ENCODE results near the gene MRPS27. TPM values are rescaled to one million over a fixed set of nuclear protein-coding genes. Genes with fewer than 3 reads are reported as not detected.

The MRPS27 gene
- total and polyA plus RNA-seq, 2 of the 13 experiments (the other 11 are each of a cell fraction or from before 2014, with no cell fraction given) = 71.8 to 115 TPM

DNA sequence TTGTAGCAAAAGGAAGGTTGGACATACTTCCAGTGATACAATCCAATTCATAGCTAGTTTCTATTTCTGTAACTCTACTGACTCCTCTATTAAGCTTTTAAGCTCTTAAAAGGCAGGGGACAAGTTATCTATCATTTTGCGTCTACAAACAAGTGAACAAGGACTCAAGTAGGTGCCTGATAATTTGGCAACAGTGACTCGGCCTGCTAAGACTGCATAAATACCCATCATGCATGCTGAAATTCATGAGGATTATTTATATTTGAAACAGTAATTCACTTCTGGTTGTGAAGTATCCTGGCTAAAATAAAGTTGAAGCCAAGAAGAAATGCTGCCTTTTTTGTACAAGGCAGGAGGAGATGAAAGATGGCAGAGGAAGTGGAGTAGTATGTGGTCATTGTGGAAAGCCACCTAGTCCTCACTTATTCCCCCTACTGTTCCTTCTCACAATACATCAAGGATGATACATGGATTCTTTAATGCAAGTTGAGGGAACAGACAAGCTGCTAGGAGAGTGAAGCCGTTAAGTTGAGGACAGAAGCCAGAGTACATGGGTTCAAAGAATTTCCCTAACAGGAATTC, 74.0 kb downstream of the MRPS27 start:
- Histone ChIP-seq H2AFZ (ENCODE audit: low read length) (no peak overlapping the region), H3K9ac (ENCODE audit: insufficient read depth, low read depth, low read length) (no peak overlapping the region), H3K9me3 (ENCODE audit: low read length) (no peaks in the 10 kb centered on the region), H4K20me1 (ENCODE audit: insufficient read depth, low read length) (peaks cover 4% of the 10 kb centered on the region; the same call in 1 of the 2 replicates), H3K27ac (ENCODE audit: extremely low read length, insufficient read depth, low read length) (no peak overlapping the region), H3K4me1 (ENCODE audit: insufficient read depth, low read length) (peaks cover 75% of the 10 kb centered on the region), H3K79me2 (ENCODE audit: insufficient read depth, low read length) (peaks cover 15% of the 10 kb centered on the region), H3K4me3 (replicated peaks in 1 of 3; ENCODE audit: insufficient read depth in 1 of 3, low read depth in 2 of 3, low read length in 3 of 3) (no peak overlapping the region), H3K36me3 (replicated peaks in 1 of 2; ENCODE audit: control insufficient read depth in 1 of 2, insufficient read depth in 2 of 2, low read length in 2 of 2) (no peaks in the 10 kb centered on the region), H3K27me3 (ENCODE audit: control insufficient read depth in 1 of 2, insufficient read depth in 2 of 2, low read length in 2 of 2) (no peaks in the 10 kb centered on the region), H3K4me2 (ENCODE audit: low read depth, low read length) (no peak overlapping the region)
- no TSS peak for BruUV-seq (replicated peaks)
- ATAC-seq (no peak), DNase-seq (ENCODE audit: low spot score) (no peak), FAIRE-seq (peak; percentile 42)
- in situ Hi-C loops (cut with HindIII; ENCODE audit: extremely low pct_ligation_motif_present, low pct_unique_long_range_greater_than_20kb) = no loop called here
- TF ChIP-seq, protein P1, sequence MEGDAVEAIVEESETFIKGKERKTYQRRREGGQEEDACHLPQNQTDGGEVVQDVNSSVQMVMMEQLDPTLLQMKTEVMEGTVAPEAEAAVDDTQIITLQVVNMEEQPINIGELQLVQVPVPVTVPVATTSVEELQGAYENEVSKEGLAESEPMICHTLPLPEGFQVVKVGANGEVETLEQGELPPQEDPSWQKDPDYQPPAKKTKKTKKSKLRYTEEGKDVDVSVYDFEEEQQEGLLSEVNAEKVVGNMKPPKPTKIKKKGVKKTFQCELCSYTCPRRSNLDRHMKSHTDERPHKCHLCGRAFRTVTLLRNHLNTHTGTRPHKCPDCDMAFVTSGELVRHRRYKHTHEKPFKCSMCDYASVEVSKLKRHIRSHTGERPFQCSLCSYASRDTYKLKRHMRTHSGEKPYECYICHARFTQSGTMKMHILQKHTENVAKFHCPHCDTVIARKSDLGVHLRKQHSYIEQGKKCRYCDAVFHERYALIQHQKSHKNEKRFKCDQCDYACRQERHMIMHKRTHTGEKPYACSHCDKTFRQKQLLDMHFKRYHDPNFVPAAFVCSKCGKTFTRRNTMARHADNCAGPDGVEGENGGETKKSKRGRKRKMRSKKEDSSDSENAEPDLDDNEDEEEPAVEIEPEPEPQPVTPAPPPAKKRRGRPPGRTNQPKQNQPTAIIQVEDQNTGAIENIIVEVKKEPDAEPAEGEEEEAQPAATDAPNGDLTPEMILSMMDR (CRISPR knock-in tag; IDR thresholded peaks at IDR 0.05) = peak; percentile 47
- TF ChIP-seq NFE2 (CRISPR knock-in tag; IDR thresholded peaks at IDR 0.05) = no peak
- TF ChIP-seq, protein P2, sequence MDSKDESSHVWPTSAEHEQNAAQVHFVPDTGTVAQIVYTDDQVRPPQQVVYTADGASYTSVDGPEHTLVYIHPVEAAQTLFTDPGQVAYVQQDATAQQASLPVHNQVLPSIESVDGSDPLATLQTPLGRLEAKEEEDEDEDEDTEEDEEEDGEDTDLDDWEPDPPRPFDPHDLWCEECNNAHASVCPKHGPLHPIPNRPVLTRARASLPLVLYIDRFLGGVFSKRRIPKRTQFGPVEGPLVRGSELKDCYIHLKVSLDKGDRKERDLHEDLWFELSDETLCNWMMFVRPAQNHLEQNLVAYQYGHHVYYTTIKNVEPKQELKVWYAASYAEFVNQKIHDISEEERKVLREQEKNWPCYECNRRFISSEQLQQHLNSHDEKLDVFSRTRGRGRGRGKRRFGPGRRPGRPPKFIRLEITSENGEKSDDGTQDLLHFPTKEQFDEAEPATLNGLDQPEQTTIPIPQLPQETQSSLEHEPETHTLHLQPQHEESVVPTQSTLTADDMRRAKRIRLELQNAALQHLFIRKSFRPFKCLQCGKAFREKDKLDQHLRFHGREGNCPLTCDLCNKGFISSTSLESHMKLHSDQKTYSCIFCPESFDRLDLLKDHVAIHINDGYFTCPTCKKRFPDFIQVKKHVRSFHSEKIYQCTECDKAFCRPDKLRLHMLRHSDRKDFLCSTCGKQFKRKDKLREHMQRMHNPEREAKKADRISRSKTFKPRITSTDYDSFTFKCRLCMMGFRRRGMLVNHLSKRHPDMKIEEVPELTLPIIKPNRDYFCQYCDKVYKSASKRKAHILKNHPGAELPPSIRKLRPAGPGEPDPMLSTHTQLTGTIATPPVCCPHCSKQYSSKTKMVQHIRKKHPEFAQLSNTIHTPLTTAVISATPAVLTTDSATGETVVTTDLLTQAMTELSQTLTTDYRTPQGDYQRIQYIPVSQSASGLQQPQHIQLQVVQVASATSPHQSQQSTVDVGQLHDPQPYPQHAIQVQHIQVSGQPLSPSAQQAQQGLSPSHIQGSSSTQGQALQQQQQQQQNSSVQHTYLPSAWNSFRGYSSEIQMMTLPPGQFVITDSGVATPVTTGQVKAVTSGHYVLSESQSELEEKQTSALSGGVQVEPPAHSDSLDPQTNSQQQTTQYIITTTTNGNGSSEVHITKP (CRISPR knock-in tag; IDR thresholded peaks at IDR 0.05; ENCODE audit: low read depth) = no peak
- POLR2A ChIA-PET = interaction anchor here (1.5 kb wide), 1 partner anchor 62 kb away, joined by 3 read pairs; no protein-coding TSS in a partner anchor
- intact Hi-C loops (cut with micrococcal nuclease; ENCODE audit: unreplicated experiment) = loop anchor here (1.0 to 2.0 kb wide), 4 partner anchors 49 to 109 kb away; no protein-coding TSS in a partner anchor
- WGBS (ENCODE audit: low lambda C conversion rate) = 89% methylated on average over 3 of the region's 3 CpGs
- CTCF ChIA-PET (ENCODE audit: low intra/inter-chr PET ratio, low total read pairs) = no interaction called here

Data from HepG2 (cell line).